HG02610 (cell line): Measurements from ENCODE around the gene SCYL1.
A peak's percentile ranks its signal among the peaks of the same experiment; 100 is the strongest.
"Not testable (repeated sequence)": the region's sequence is repeated elsewhere in the genome, so short reads cannot be mapped to it uniquely, and the experiment has no call there.

Experiments
- ATAC-seq: cut with Tn5 transposase; IDR thresholded peaks from one replicate; pipeline ENCODE4 v1.9.1; 2021; ENCODE audit warnings: mild to moderate bottlenecking, moderate library complexity; ENCODE audit not compliant: unreplicated experiment

Gene SCYL1

GRCh38 chr11:65564879-65565559 lies 40.1 kb downstream of the SCYL1 start:
- ATAC-seq = not testable (repeated sequence)

- ATAC-seq = no peak
These were observed 41.0 kb downstream of the SCYL1 start for GRCh38 chr11:65565624-65566453.

- peak; percentile 2 for ATAC-seq
These were observed 44.5 kb downstream of the SCYL1 start for GRCh38 chr11:65569164-65569972.

GRCh38 chr11:65569973-65570918 lies 45.4 kb downstream of the SCYL1 start, which contains the start of gene ZNRD2:
TSS of gene ZNRD2 (plus strand) at chr11:65570477. CDS start at chr11:65570492, 15 bp downstream.
- peak; percentile 56 for ATAC-seq

GRCh38 chr11:65571420-65571819 lies 46.5 kb downstream of the SCYL1 start:
- no peak for ATAC-seq

- no peak for ATAC-seq
These were observed 47.1 kb downstream of the SCYL1 start for GRCh38 chr11:65571940-65572339.

- ATAC-seq = no peak
These were observed 47.6 kb downstream of the SCYL1 start, which contains the start of gene FAM89B for GRCh38 chr11:65572356-65573051. TSS of gene FAM89B (plus strand) at chr11:65572538. CDS start at chr11:65572670, 132 bp downstream.

- ATAC-seq = no peak
These were observed 48.7 kb downstream of the SCYL1 start for GRCh38 chr11:65573391-65574079.

GRCh38 chr11:65574109-65574810 lies 49.4 kb downstream of the SCYL1 start:
- peak; percentile 29 for ATAC-seq

GRCh38 chr11:65574811-65575567 lies 50.1 kb downstream of the SCYL1 start:
- no peak for ATAC-seq

GRCh38 chr11:65575568-65576231 lies 50.8 kb downstream of the SCYL1 start, which contains the start of gene EHBP1L1:
TSS of gene EHBP1L1 (plus strand) at chr11:65576053. CDS start at chr11:65576303, 250 bp downstream.
- ATAC-seq = peak; percentile 24

- ATAC-seq = no peak
These were observed 51.5 kb downstream of the SCYL1 start for GRCh38 chr11:65576232-65576866.

- ATAC-seq = no peak
These were observed 52.2 kb downstream of the SCYL1 start for GRCh38 chr11:65576867-65577755.

GRCh38 chr11:65577756-65578109 lies 52.9 kb downstream of the SCYL1 start:
- no peak for ATAC-seq

- ATAC-seq = no peak
These were observed 53.3 kb downstream of the SCYL1 start for GRCh38 chr11:65578134-65578533.
